Measurements from ENCODE around the gene STRAP.

- TF ChIP-seq EZH2 (IDR thresholded peaks at IDR 0.05; ENCODE audit: borderline replicate concordance, low read length) = no peak
- TF ChIP-seq CTCF (IDR thresholded peaks at IDR 0.05; ENCODE audit: low read length) = no peak
Measured at GRCh38 chr12:15873556-15873955, 8.6 kb upstream of the STRAP start.
